ENCODE results near the gene ATOSA.

The ATOSA gene

GRCh38 chr15:52642386-52643361 lies 36.5 kb downstream of the ATOSA start:
- TF ChIP-seq ZFX (IDR thresholded peaks at IDR 0.05; ENCODE audit: borderline replicate concordance) (no peak), CTCF (IDR thresholded peaks at IDR 0.05) (no peak)
- H3K27ac ChIP-seq = no peak overlapping the region

- H3K27ac ChIP-seq = no peak overlapping the region
- TF ChIP-seq CTCF (IDR thresholded peaks at IDR 0.05) (no peak), ZFX (IDR thresholded peaks at IDR 0.05; ENCODE audit: borderline replicate concordance) (no peak)
These were observed 42.7 kb downstream of the ATOSA start for GRCh38 chr15:52636459-52636858.

GRCh38 chr15:52635908-52636307 lies 43.3 kb downstream of the ATOSA start:
- TF ChIP-seq CTCF (IDR thresholded peaks at IDR 0.05) (no peak), ZFX (IDR thresholded peaks at IDR 0.05; ENCODE audit: borderline replicate concordance) (no peak)
- H3K27ac ChIP-seq = no peak overlapping the region

All from 22Rv1 (cell line).